EH (cell line): Measurements from ENCODE around the gene HOXB5.

Source experiments
- DNase-seq: peaks from one replicate; pipeline ENCODE4 v3.0.0-alpha.2; 2015; ENCODE audit warnings: low read depth

Gene HOXB5

DNA sequence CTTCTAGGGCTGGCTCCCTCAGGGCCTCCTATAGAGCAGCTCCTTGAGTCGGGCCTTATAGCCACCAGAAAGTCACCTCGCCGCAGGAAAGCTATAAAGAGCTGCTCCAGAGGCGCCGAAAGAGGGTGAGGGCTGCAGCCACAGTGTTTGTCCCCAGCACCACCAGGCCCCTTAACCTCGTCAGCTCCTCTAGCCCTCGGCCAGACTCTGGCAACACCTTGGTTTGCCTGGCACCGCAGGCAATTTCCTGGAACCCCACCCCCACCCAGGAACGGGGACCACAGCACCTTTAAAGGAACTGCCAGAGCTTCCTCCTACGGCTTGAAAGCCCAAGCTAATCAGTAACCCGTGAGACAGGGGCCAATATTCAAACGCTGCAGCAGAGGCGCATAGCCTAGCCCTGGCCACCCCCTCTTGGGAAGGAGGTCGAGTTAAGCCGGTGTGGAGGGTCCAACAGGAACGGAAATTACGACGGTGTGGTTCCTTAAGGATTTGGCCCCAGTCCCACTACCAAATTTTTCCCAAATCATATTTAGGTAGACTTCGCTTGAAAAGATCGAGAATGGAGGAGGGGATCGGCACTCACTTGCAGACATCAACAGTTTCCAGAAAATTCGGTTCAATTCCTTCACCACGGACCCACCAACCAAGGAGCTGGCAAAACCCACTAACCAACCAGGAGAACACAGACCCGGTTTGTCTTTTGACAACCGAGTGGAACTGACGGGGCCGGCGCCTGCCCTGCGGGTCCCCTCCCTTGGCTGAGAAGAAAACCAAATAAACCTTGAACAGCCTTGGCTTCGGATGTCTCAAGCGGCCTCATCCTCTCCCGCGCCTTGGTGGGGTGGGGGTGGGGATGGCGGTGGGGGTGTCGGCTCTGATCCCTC, 8.2 kb upstream of the HOXB5 start:
- DNase-seq = no peak

DNA sequence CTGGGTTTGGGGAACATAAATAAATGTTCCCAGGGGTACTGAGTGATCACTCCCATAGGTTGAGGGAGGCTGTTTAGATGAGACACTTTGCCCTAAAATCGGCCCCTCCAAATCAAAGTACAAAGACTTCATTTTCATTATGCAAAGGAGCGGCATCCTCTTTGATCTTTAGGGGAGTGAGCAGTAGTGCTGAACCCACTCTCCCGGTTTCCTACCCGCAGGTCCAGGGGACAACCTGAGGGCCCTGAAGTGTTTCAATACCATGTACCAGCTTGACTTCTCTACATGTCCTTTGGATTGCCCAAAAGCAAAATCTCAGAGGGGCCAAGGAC, 7.6 kb upstream of the HOXB5 start:
- no peak for DNase-seq

DNA sequence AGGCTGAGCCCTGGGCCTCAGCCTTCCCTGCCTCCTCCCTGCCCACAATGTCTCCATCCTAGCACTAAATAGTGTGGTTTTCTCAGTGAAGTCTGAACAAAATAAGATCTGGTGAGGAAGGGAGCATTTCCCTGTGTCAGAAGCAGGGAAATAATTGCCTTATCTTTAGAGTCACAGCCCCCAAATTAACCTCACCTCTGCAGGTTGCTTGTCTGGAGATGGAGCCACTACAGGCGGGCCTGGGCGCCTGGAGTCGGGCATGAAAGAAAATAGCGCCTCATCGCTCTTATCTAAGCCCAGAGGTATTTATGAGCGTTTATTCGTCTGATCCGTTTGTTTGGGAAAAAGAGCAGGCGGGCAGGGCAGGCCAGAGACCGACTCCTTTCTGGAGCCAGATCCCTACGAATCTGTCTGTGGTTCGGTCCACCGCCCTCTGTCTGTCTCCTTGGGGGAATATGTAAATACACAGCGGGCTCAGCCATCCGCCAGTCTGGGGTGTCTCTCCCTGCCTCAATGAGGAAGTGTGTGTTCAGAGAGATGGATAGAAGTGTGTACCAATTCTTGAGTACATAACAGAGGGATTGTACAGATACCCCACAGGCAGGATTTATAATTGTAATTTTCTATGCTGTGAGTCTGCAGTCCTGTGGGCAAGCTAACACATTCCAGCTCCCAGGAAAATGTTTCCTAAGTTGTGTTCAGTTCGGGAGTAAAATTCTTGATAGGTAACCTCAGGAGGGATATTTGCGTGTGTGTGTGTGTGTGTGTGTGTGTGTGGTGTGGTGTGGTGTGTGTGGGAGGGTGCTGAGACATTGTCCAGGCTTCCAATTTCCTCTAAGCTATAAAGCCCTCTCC, 6.9 kb upstream of the HOXB5 start:
- no peak for DNase-seq

DNA sequence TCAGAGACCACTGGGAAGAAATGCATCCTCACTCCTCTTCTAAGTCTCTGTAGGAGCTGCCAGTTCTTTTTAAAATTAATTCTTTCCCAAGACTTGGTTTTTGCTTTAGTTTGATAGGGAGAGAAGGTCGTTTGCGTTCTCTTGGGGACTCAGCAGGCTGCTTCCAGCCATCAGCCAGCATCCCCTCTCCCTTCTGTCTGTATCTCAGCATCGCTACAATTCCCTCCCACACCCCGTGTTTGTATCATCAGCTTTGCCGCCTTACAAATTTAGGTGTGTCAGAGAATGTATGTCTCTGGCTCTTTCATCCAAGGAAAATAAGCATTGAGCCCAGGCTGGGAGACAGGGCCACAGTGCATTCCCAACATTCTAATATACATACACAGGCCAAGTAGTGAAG, 5.8 kb upstream of the HOXB5 start:
- no peak for DNase-seq

DNA sequence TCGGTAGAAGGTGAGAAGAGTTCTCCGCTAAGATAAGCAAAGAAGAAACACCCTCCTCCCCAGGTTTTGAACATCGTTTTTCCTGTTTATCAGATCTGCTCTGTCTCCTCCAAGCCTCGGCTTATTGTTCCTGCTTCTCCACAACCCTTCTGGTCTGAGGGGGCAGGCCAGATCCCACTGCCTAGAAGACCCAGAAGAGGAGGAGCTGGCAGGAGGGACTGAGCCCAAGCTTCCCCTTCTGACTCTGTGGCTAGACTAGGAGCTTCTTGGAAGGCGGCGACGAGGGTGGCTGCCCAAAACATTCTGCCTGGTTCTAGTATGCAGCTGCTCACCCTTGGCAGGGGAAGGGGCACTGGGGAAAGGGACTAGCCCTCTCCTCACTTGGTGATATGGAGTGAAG, 5.2 kb upstream of the HOXB5 start:
- no peak for DNase-seq

DNA sequence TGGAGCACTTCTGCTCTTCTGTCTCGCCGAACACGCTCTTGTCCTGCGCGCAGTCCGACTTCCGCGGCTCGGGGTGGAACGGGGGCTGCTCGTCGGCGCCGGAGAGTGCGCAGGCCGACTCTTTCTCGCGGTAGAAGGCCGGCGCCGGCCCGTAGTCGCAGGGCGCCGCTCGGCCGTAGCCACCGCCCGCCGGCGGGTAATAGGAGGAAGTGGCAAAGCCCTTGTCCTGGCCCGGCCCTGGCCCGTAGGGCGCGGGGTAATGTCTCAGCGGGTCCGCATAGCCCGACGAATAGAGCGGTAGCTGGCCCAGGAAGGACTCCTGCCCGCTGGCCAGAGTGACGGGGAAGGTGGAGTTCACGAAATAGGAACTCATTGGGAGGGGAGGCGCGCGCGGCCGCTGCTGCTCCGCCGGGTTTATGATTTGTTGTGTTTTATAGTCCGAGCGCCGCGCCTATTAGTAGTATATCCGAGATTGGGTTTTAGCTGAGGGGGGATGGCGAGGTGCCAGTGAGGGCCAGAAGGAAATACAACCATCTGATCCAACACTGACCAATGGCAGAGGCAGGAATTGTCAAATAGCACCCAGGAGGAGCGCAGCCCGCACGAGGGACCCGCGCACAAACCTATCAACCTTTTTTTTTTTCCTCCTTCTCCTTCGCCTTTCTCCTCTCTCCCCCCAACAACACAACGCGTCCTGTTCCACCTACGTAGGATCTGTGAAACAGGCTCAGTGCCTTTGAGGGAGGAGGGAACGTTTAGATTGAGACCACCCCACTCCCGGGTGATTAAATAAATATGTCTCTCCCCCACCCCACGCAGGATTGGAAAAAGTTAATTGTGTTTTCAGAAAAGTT, 4.4 kb upstream of the HOXB5 start:
- DNase-seq = no peak

DNA sequence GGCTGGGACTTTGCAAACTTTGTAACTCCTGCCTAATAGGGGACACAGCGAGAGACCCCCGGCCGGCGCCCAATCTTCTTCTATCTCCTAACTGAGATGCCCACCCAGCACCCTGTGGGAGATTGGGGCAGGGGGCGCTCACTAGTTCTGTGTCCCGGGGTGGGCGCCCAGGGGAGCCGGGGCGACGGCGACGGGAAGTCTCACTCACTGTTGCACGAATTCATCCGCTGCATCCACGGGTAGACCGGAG, 3.9 kb upstream of the HOXB5 start:
- no peak for DNase-seq

DNA sequence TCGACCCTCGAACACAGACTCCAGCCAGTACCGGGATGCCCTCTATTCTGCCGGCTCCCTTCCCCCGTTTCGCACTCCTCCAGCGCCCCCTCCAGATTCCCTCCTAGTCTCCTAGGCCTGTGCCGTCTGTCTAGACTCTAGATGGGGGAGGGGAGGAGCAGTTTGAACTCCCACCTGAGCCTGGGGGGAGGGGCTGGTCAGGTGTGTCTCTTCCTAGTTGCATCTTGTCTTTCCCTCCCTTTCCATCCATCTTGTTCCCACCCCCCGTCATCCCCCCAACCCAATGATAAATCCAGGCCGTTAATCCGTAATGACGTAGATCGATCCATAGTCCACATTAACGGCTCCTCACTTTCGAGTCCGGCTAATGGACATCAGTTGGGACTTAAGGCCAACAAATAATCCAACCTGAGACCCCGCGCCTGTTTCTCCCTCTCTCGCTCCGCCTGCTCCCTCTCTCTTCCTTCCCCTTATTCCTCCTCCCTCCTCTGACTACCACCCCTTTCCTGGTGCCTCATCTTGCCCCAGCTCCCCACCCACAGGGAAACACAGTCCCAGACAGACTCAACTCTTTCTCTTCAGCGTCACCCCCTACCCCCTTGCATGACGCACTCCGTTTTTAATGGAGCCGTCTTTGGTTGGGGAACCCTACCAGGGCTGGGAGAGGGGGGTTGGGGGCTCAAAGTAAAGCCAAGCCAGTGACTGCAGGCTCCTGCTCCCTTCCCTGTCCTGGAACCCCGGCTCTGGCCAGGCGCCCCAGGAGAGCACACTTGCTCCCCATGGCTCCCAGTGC, 3.4 kb upstream of the HOXB5 start:
- no peak for DNase-seq

DNA sequence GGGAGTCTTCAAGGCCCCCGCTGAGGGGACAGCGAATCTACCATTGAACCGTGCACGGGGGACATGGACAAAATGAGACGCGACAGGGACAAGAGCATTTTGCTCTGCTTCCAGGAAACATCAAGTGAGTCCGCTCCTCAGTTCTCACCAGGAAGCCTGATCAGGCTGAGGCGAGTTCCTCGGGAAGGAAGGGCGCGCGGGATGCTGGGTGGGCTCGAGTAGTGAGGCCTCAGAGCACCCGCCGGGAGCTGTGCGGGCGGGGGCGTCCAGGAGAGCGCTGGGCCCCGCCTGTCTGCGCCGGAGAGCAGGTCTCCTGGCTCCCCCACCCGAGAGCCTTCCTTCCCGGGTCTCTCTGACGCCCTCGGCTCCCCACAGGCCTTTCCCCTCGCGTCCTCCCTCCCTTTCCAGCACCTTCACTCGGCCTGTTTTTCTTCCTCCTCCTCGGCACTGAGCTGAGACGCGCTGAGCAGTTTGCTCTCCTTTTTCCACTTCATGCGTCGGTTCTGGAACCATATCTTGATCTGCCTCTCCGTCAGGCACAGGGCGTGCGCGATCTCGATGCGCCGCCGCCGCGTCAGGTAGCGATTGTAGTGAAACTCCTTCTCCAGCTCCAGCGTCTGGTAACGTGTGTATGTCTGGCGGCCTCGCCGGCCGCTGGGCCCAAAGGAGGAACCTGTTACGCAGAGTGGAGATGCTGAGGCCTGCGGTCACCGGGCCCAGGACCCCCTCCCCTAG, 2.6 kb upstream of the HOXB5 start:
- DNase-seq = no peak

DNA sequence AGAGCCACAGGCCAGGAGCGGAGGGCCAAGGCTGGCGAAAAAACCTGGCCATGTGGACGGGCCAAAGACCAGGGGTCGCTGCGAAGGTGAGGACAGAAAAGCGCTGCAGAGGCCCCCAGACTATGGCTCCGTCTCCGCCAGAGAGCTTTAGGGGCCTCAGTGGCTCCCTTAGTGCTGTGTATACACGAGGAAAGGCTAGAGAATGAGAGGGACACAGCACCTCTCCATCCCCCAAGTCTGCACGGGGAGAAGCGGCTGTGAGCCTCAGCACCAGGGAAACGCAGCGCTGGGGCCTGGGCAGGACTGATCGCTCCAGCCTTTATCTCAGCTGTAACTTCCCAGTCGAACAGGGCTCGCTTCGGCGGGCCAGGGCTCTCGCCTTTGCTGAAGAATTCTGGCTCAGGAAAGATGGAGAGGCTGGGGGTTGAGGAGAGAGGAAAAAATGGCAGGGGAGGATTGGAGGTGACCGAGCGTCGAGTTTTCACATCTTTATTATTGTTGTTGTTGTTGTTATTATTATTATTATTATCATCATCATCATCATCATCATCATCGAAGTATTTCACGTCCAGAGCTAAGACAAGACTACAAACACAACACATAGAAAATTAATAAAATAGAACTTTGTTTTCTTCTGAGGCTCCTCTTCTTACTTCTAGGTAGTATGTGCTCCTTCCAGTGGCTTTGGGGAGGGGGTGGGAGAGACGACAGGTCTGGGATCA, 1.9 kb upstream of the HOXB5 start:
- no peak for DNase-seq

DNA sequence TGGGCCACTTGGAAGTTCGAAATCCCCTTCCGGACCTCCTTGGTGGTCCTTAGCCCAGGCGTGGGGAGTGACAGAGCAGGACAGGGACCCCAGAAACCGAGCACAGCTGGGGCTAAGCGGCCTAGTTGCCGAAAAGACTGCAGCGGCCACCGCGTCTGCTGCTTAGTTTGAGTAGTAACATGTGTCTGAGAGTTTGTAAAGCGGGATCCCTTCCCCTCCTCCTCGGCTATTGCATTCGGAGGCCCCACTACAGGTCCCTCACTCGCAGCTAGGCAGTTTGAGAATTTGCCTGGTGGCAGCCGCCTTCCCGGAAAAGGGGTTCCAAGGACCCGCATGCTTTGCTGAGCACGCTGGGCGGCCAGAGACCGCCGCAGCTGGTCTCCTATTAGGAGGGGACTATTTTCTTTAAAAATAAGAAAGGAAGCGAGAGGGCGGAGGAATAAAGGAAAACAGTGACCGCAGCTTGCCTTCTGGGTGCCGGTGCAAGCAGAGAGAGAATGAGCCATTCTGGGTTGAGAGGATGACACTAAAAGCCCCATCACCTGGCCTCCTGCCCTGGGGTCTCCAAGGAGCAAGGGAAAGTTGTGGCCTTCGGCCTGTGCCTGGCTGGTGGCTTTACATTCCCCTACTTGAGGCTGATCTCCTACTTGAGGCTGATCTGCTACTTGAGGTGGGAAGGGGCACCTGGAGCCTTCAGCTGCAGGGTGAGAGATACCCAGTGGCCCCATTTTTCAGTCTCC, 1.1 kb upstream of the HOXB5 start:
- no peak for DNase-seq

DNA sequence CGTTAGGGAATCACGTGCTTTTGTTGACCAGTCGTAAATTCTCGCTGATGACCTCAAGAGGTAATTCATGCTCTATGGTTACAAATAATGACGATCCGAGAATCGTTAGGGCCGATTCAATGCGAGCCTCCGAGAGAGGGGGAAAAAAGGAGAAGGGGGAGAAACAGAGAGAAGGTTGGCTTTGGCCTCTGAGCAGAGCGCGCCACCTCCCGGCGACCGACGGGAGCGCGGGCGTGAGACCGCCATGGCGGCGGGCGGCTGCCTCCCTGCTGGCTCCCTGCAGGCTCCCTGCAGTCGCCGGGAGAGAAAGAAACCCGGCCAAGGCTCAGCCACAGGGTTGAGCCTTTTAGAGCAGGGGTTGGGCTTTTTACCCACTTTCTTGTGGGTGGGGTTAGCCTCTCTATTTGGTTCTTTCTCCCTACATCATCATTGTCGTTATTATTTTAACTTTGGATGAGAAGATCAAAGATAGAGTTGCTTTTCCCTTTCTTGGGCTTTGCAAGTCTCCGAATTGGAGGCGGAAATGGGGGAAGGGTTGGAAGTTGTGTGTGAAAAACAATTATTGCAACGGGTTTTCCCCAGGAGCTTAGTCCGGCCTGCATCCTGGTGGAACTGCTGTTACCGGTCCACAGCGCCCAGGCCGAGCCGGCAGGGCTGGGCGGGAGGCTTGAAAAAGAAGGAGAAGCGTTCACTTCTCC, 410 bp upstream of the HOXB5 start:
- DNase-seq = peak; percentile 67

DNA sequence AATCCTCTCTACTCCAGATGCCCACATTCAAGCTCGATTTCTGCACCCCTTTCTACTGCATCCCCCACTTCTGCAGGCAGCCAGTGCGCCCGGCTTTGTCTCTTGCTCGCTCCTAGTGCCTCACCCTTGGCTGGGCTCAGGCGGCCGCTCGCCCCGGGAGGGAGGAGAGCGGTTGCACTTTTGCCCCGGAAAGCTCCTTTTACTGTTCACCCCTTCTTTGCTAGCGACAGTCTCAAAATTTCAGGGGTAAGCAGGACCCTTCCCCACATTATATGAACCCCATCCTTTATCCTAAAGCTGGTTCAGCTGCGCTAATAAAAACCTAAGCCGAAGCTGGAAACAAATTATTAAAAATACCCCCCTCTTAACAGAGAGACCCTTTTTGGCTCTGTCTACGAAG, 1.0 kb downstream of the HOXB5 start:
- DNase-seq = no peak

DNA sequence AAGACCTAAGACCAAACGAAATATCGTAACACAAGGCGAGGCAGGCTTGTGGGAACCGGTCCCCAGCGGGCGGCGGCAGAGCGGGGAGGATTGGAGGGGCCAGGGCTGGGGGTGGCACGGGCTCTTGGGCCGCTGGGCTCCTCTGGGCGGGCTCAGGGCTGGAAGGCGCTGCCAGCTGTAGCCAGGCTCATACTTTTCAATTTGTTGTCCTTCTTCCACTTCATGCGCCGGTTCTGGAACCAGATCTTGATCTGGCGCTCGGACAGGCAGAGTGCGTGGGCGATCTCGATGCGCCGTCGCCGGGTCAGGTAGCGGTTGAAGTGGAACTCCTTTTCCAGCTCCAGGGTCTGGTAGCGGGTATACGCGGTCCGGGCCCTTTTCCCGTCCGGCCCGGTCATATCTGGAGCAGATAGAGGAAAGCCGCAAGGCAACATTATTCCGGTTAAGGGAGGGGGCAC, 1.5 kb downstream of the HOXB5 start:
- DNase-seq = no peak

DNA sequence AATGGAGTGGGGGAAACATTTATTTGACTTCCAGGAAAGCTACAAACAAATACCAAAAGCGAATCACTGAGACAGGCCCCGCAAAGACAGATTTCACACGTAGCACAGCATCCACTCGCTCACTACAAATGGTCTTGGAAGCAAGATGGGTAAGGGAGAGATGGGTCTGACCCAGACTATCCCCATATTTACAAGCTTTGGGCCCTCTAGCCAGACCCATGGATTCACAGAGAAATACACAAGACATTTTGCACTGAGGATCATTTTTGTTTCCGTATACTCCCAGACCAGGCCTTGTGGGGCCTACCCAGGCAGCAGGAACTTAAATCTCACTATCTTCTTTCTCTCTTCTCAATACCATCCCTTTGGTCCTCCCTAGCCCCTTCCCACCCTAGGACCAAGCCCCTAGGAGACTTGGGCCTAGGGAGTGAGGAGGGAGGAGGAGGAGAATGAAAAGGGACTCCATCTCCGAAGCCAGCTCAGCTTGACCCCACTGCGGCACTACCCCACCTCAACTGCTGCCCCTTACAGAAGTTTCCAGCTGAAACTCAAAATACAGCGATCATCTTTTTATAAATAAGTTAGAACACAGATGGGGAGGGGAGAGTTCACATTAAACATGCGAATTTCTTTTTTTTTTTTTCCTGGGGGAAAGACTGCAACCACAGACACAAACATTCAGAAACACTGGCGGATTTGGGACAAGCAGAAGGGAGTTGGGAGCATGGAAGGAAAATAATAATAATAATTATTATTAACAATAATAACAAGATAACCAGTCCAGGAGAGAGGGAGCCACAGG, 2.1 kb downstream of the HOXB5 start:
- no peak for DNase-seq

DNA sequence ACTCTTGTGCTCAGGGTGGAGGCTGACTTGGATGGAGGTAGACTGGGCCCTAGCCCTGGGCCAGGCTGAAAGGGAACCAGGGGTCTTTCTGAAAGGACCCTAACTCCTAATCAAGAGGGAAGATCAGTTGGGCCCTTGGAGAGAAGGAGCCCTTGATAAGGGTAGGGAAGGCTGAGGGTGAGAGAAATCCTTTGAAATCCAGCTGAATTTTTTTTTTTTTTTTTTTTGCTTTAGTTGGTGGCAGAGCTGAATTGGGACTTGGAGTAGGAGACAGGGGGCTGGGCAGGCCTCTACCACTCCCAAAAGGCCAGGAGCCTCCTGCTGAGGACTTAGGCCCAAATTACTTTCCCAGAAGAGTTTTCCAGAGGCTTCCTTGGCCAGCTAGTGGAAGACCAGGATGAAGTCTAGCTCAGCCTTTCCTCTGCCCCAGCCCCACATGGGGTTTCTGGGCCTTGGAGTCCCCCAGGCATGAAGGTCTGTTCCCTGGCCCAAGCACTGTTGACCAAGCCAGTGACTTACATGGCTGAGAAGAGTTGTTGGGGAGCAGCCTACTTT, 2.9 kb downstream of the HOXB5 start:
- DNase-seq = no peak

DNA sequence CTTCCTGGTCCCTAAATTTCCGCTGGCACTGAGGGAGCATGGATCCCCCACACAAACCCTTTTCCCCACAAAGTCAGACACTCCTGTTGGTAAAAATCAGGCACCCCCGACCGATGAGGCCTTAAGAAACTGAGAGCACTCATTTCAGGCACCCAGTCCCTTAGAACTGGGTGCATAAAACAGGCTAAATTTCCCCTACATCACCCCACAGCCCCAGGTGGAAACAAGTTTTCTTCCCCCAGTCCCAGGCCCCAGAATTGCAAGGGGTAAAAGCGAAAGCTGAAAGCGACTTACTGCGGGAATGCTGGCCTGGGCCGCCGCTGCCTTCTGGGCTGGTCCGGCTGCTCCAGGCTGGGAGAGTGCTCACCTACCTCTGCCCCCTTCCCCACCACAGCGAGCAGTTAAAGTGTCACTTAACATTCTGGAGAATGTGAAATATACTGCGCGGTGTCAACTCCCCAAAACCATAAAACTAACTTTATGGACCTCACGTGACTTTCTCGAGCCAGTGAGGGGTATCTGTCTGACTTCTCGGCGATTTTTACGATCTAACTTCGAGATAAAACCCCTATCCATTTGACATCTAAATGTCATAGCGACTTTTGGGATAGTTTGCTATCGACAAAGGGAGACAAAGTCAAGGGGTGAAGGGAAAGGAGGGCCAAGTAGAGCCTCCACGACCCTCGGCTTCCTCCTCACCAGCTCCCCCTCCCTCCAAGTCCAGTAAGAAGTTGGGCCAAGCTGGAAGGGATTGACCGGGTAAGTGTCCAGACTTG, 3.6 kb downstream of the HOXB5 start, which contains the start of gene HOXB3:
Gene HOXB3, minus strand, starts transcription at position 411 of the 776 bp plus-strand sequence. CDS start 37,767 bp downstream, outside the sequence.
- DNase-seq = no peak
